OCI-LY3 (cell line): ENCODE measurements around the gene P2RY6.

Experiments used
- CTCF ChIP-seq: fragments of 200-600, 300-600 bp; sonication (generic); IDR thresholded peaks from 2 replicates; pipeline ENCODE4 v1.5.1; 2014; ENCODE audit warnings: antibody characterized with exemption, low read length, low read depth
- EZH2phosphoT487 ChIP-seq: fragments of 200-600 bp; shearing (Covaris generic); IDR thresholded peaks from 2 replicates; pipeline ENCODE4 v1.6.1; 2018; ENCODE audit warnings: antibody characterized with exemption, mixed run types, low read depth

- TF ChIP-seq CTCF (peak; percentile 17; the same call in 1 of the 2 replicates), EZH2phosphoT487 (no peak)
These were observed 14.2 kb downstream of the P2RY6 start for GRCh38 chr11:73286240-73286810.
